Panc1 (cell line): ENCODE measurements around the gene TAMM41. TPM values are rescaled to one million over a fixed set of nuclear protein-coding genes. Genes with fewer than 3 reads are reported as not detected.

Source experiments
- ATAC-seq: fragments of 200-7000 bp; cut with Tn5 transposase; 2 replicates; pipeline ENCODE4 v1.9.1; 2020; ENCODE audit warnings: mild to moderate bottlenecking, moderate library complexity
- BruUV-seq: library from RNA; stranded (reverse); fragments of 400-500 nt; replicated peaks from 2 replicates; lab custom pipeline; 2021; lab: Mats Ljungman, UMichigan
- CTCF ChIA-PET: fragments of 300-600 bp; sonication (Branson Sonifier 250); formaldehyde crosslinking; loops from one replicate; lab custom pipeline; 2022; ENCODE audit warnings: antibody characterized with exemption; lab: Charles Lee
- POLR2A ChIA-PET: fragments of 300-600 bp; sonication (Branson Sonifier 250); formaldehyde crosslinking; loops from one replicate; lab custom pipeline; 2022; ENCODE audit warnings: antibody characterized with exemption; lab: Charles Lee
- DNase-seq: peaks from one replicate; pipeline ENCODE4 v3.0.0-alpha.2; 2010; ENCODE audit warnings: low read depth, low spot score
- H3K27ac ChIP-seq: 2 replicates; pipeline ENCODE4 v1.5.1; 2011; ENCODE audit warnings: mild to moderate bottlenecking, low read length, inconsistent platforms
- H3K27me3 ChIP-seq: fragments of 200-500 bp; sonication (Bioruptor generic); 2 replicates; pipeline ENCODE4 v1.6.0; 2014; ENCODE audit warnings: low read length, inconsistent platforms; ENCODE audit not compliant: control insufficient read depth, insufficient read depth
- H3K36me3 ChIP-seq: fragments of 200-500 bp; sonication (Bioruptor generic); 2 replicates; pipeline ENCODE4 v1.5.1; 2014; ENCODE audit warnings: inconsistent platforms, mild to moderate bottlenecking, low read length, moderate library complexity; ENCODE audit not compliant: control insufficient read depth, insufficient read depth
- H3K4me1 ChIP-seq: 2 replicates; pipeline ENCODE4 v1.5.1; 2011; ENCODE audit warnings: inconsistent platforms, mild to moderate bottlenecking, low read length, moderate library complexity; ENCODE audit not compliant: control insufficient read depth, insufficient read depth
- H3K4me3 ChIP-seq, 2 experiments: 2 replicates each; pipeline ENCODE4 v1.5.1; 2011 to 2012; ENCODE audit warnings: low read depth in 2 of 2, low read length in 2 of 2, mild to moderate bottlenecking in 2 of 2, inconsistent platforms in 1 of 2, moderate library complexity in 1 of 2
- H3K9me3 ChIP-seq: fragments of 200-500 bp; sonication (Bioruptor generic); 2 replicates; pipeline ENCODE4 v1.5.1; 2014; ENCODE audit warnings: low read depth, mild to moderate bottlenecking, inconsistent platforms, low read length, moderate library complexity; ENCODE audit not compliant: control insufficient read depth, insufficient read depth
- POLR2AphosphoS5 ChIP-seq: IDR thresholded peaks from 2 replicates; pipeline ENCODE4 v1.6.1; 2012; ENCODE audit warnings: mild to moderate bottlenecking, low read depth, low read length, moderate library complexity
- REST ChIP-seq, 2 experiments: IDR thresholded peaks; 2 replicates each; pipeline ENCODE4 v1.6.1; 2011 to 2012; ENCODE audit warnings: low read depth in 2 of 2, control low read depth in 1 of 2, low read length in 1 of 2, mild to moderate bottlenecking in 1 of 2, moderate library complexity in 1 of 2; ENCODE audit not compliant: insufficient read depth in 1 of 2
- SIN3A ChIP-seq: IDR thresholded peaks from 2 replicates; pipeline ENCODE4 v1.6.1; 2012; ENCODE audit warnings: low read depth, mild to moderate bottlenecking, low read length, moderate library complexity, borderline replicate concordance; ENCODE audit not compliant: insufficient read depth
- TCF7L2 ChIP-seq: IDR thresholded peaks from 2 replicates; pipeline ENCODE4 v1.6.1; 2011; ENCODE audit warnings: mild to moderate bottlenecking, low read depth, low read length, inconsistent platforms
- in situ Hi-C: cut with HindIII; loops from 2 replicates; pipeline ENCODE4 v1.10.0; 2016; ENCODE audit warnings: low sequenced_read_pairs, low pct_unique_long_range_greater_than_20kb
- intact Hi-C: fragments of 100-400 bp; cut with micrococcal nuclease; formaldehyde crosslinking; loops from one replicate; pipeline ENCODE4 v1.10.0; 2022; ENCODE audit not compliant: unreplicated experiment
- total RNA-seq: library from RNA; stranded (reverse); gene quantifications from one replicate; pipeline ENCODE4 v1.2.1, GENCODE V29; 2021; ENCODE audit not compliant: unreplicated experiment
- TF ChIP-seq, protein P1 (sequence below): fragments of 450-650 bp; IDR thresholded peaks from 2 replicates; pipeline ENCODE4 v1.5.1; 2017; ENCODE audit warnings: mild to moderate bottlenecking

The TAMM41 gene
- total RNA-seq, 1 experiment from 2014 or later = 10.8 TPM

DNA sequence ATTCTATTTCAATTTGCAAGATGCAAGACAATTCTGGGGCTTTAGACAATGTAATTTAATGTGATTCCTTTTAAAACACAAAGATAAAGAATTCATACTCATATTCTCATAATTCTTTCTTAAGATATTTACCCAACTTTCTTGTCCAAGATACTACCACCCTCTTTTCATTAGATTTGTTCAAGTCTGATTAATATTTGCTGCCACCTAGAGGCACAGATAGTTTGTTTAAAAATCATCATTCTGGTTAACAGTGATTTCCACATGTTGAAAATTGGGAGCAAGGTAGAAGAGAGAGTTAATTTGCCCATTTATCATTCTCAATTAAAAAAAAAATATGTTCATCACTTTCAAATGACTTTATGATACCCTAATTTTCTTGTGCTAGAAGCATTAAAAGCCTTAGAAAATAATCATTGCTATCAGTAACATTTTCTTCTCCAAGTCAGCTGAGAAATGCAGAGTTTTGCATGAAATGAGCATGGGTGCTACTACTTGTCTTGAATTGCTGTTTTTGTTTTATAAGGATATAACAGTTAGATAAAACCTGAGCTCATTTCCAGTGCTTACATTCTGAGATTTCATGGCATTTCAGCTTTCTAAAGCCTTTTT, 11.6 kb downstream of the TAMM41 start:
- ChIA-PET POLR2A (no interaction called here), CTCF (no interaction called here)
- DNase-seq (no peak), ATAC-seq (no peak)
- no peaks in the 10 kb centered on the region for H3K4me1 ChIP-seq
- in situ Hi-C loops (no loop called here), intact Hi-C loops (no loop called here)
- no peak overlapping the region for H3K27ac ChIP-seq
- H3K9me3 ChIP-seq = no peaks in the 10 kb centered on the region
- no peak overlapping the region for H3K4me3 ChIP-seq
- no peaks in the 10 kb centered on the region for H3K36me3 ChIP-seq
- H3K27me3 ChIP-seq = no peaks in the 10 kb centered on the region
- TF ChIP-seq SIN3A (no peak), TCF7L2 (no peak), REST (IDR thresholded peaks at IDR 0.05; ENCODE audit: insufficient read depth in 1 of 2, low read depth in 2 of 2, low read length in 1 of 2) (no peak), POLR2AphosphoS5 (no peak)
- TF ChIP-seq, protein P1, sequence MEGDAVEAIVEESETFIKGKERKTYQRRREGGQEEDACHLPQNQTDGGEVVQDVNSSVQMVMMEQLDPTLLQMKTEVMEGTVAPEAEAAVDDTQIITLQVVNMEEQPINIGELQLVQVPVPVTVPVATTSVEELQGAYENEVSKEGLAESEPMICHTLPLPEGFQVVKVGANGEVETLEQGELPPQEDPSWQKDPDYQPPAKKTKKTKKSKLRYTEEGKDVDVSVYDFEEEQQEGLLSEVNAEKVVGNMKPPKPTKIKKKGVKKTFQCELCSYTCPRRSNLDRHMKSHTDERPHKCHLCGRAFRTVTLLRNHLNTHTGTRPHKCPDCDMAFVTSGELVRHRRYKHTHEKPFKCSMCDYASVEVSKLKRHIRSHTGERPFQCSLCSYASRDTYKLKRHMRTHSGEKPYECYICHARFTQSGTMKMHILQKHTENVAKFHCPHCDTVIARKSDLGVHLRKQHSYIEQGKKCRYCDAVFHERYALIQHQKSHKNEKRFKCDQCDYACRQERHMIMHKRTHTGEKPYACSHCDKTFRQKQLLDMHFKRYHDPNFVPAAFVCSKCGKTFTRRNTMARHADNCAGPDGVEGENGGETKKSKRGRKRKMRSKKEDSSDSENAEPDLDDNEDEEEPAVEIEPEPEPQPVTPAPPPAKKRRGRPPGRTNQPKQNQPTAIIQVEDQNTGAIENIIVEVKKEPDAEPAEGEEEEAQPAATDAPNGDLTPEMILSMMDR = peak; percentile 49; the same call in 1 of the 2 replicates
- no TSS peak for BruUV-seq

GRCh38 chr3:11832981-11833905, 13.4 kb downstream of the TAMM41 start:
- ChIA-PET CTCF (no interaction called here), POLR2A (no interaction called here)
- in situ Hi-C loops = no loop called here
- Histone ChIP-seq H3K9me3 (no peaks in the 10 kb centered on the region), H3K27me3 (no peaks in the 10 kb centered on the region), H3K4me1 (no peaks in the 10 kb centered on the region), H3K36me3 (no peaks in the 10 kb centered on the region), H3K4me3 (no peak overlapping the region), H3K27ac (no peak overlapping the region)
- intact Hi-C loops = no loop called here
- BruUV-seq = no TSS peak
- DNase-seq (no peak), ATAC-seq (no peak)
- TF ChIP-seq POLR2AphosphoS5 (no peak), REST (IDR thresholded peaks at IDR 0.05; ENCODE audit: insufficient read depth in 1 of 2, low read depth in 2 of 2, low read length in 1 of 2) (no peak), TCF7L2 (no peak), SIN3A (no peak)
- TF ChIP-seq, protein P1 = no peak
